ENCODE measurements around the gene ZNG1B.
"Not testable (repeated sequence)": the region's sequence is repeated elsewhere in the genome, so short reads cannot be mapped to it uniquely, and the experiment has no call there.

- not testable (repeated sequence) for TF ChIP-seq ZNF778 (CRISPR knock-in tag; IDR thresholded peaks at IDR 0.05); ZKSCAN1 (IDR thresholded peaks at IDR 0.05; ENCODE audit: low read depth, low read length); NR2F6 (CRISPR knock-in tag; IDR thresholded peaks at IDR 0.05)
Measured at GRCh38 chr2:113503094-113504042, 65.9 kb downstream of the ZNG1B start.
